Measurements from ENCODE around the gene KCNB1.

Gene KCNB1

DNA sequence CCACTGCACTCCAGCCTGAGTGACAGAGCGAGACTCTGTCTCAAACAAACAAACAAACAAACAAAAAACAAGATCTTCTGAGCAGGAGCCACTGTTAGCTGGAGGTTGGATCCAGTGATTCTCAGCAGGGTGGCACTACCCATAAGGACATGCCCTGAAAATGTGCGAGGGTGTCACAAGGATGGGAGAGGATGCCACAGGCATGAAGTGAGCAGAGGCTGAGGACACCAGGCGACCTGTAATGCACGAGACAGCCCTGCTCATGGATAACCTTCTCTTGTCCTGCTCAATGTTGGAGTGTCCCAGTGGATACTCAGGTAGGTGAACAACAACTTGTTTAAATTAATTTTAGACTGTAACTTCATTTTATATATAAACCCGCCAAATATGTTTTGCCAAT, 76.8 kb downstream of the KCNB1 start:
- no peak for FAIRE-seq

DNA sequence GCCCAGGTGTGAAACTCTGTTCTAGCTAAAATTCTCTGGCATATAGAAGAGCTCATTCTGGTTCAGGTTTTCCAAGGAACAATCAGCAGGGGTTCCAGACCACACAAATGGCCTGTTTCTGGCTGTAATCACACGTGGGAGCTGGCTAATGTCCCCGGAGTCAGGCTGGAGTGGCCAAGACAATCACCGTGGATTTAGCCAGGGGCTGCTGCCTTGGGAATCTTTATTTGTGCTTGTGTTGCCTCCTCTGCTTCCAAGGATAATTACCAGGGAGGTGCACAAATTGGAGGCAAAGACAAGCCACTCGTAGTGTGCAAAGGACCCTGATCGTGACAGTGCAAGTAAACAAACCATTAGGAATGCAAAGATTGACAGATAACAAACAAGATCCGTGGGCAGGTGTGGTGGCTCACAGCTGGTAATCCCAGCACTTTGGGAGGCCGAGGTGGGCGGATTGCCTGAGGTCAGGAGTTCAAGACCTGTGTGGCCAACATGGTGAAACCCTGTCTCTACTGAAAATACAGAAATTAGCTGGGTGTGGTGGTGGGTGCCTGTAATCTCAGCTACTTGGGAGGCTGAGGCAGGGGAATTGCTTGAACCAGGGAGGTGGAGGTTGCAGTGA, 77.3 kb downstream of the KCNB1 start:
- no peak for FAIRE-seq

DNA sequence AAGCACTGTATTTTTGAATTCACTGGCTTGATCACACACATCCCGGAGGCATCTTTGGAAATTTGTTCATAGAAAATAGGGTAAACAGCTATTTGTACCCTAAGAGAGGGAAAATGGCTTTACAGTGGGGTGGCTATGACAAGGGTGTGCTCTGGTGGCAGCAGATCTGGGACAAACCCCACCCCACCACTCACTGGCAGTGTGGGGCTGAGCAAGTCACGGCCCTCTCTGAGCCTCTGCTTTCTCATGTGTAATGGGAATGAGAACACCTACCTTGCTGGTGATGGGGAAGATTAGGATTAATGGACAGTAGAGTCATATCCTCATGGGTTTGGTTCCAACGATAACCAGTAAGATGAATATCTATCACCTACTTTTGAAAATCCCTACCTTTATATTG, 78.0 kb downstream of the KCNB1 start:
- FAIRE-seq: no peak

DNA sequence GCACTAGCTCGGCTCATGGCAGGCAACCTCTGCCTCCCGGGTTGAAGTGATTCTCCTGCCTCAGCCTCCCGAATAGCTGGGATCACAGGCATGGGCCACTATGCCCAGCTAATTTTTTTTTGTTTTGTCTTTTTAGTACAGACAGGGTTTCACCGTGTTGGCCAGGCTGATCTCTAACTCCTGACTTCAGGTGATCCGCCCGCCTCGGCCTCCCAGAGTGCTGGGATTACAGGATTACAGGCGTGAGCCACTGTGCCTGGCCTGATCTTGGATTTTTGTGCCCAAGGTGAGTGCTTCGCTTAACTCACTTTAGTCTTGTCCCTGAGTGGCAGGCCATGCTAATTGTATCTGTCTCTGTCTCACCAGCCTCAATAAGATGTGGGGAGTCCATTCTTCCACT, 78.6 kb downstream of the KCNB1 start:
- no peak for FAIRE-seq

DNA sequence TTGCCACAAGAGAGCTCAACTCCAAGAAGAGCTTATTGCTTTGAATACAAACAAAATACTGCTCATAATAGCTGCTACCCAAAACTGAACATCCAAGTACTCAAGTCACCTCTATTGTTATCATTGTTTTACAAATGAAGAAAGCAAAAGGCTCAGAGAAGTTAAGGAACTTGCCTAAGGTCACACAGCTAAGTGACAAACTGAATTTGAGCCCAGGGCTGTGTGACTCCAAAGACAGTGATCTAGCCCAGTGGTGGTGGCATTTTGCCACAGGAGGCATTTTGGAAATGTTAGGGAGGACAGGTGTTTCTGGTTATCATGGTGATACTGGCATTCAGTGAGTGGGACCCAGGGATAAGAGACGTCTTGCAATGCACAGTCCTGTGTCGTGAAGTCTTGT, 79.5 kb downstream of the KCNB1 start:
- FAIRE-seq: no peak

DNA sequence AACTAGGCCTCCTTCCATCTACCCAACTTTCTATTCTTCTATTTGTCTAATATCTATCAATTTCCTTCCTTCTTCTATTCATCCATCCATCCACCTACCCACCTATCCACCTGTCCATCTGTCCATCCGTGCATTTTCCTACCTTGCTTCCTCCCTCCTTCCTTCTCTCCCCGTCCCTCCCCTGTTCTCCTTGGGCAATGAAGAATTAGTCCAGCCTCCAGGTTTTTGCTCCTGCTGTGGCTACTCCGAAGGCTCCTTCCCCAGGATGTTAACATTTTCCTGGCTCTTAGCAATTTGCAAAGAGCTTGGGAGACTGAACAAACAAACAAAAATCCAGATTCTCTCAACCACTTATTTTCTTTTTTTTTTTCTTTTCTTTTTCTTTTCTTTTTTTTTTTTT, 81.6 kb downstream of the KCNB1 start:
- no peak for FAIRE-seq

DNA sequence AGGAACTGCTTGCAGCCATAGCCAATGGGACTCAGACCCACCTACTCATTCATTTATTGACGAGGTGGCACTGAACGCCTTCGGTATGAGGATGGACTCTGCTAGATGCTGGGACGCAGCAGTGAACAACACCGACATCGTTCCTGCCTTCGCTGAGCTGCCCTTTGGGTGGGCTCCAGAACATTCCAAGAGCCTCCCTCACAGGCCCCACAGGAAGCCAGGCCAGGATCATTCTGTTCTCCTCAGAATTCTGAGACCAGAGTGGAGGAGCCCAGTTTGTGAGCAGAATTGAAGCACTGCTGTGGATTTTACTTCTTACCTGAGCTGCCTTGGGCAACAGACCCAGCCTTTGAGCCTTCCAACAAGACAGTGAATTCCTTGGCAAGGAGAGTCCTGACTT, 82.1 kb downstream of the KCNB1 start:
- FAIRE-seq: no peak

DNA sequence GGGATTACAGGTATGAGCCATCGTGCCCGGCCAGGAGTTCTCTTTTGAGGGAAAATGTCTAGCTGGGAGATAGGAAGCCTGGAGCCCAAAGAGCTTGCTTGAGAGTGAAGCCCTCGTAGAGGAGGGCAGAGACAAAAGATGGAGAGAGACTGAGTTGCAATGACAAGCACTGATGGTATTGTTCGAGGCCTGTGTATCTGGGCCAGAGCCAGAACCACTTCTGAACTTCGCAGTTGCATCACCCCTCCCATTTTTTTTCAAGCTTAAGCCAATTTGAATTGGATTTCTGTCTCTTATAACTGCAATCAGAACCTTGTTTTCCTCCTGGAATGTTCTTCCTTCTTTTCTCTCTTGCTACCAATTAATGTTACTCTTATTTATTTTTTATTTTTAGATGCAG, 83.1 kb downstream of the KCNB1 start:
- no peak for FAIRE-seq

DNA sequence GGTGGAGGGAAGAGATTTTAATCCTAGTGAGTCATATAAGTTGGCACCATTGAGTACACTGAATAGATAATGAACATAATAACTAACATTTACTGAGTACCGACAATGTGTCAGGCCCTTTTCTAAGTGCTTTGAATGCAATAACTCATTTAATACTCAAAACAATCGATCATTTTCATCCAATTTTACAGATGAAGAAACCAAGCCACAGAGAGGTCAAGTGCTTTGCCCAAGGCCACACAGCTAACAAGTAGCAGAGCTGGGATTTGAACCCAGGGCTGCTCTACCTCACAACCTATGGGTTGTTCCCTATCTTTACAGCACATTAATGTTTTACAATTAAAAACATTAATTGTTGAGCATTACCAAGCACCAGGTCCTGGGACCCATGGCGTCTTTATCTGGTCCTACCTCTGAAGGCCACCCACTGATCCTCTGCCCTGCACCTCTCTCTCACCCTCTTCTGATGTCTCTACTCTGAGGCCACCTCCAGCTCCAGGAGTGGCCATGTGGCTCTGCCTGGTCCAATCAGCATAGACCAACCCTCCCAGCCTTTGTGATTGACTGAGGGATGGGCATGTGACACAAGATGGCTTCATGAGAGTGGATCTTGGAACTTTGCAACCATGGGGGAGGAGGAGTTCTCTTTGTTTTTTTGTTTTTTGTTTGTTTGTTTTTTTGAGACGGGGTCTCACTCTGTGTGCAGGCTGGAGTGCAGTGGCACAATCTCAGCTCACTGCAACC, 83.9 kb downstream of the KCNB1 start:
- no peak for FAIRE-seq

DNA sequence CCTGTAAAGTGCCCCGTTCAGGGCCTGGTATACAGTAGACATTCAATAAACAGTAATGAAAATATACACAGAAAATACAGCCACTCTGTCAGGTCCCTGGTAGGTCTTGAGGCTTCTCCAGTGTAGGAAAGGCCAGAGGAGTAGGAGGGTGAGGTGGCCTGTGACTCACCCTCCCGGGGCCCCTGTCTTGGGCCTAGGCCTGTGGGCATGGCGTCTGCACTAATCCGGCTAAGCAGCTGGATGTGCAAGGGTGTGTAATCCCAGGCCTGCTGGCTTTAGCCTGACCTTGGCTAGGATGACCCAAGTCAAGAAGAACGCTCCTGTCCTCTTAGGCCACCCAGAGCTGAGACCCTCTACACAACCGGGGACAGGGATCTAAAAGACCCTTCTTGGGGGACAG, 84.9 kb downstream of the KCNB1 start:
- no peak for FAIRE-seq

DNA sequence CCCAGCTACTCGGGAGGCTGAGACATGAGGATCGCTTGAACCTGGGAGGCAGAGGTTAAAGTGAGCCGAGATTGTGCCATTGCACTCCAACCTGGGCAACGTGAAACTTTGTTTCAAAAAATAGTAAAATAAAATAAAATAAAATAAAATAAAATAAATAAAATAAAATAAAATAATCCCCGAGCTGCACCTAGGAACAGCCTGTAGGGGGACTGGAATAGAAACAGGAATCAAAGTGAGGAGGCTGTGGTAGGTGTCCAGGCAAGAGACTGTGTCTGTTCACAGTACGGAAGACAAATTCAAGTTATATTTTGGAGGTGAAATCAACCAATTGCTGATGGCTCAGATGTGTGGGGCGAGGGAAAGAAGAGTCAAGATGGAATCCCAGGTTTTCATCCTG, 86.2 kb downstream of the KCNB1 start:
- no peak for FAIRE-seq

DNA sequence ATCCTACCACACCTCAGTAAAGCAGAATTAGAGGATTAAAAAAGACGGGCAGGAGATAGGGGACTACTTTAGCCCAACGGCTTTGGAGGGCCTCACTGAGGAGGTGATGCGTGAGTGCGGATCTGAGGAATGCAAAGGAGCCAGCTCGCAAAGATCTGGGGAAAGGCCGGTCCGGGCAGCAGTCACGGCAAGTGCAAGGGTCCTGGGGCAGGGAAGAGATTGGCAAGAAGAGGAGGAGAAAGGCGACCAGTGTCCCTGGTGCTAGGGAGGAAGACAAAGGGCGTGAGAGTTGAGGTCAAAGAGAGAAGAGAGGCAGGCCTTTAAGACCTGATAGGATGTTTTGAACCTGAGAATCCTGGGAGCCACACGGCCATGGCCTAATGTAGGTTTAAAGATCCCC, 86.8 kb downstream of the KCNB1 start:
- no peak for FAIRE-seq

DNA sequence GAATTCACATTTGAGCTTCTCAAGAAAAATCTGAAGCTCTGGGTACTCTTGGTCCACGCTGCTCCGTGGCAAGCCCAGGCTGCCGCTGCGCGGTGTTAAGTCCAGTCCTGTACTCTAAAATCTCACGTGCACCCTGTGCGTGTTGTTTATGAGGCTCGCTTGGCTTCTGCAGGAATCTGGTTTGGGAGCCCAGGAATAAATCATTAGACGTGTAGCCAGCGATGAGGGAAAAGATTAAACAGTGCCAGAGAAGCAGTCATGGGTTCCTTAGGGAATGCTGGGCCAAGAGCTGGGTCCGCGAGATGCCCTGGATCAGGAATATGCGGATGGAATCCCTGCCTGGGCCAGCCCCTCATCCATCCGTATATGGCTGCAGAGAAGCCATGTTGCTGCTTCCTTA, 87.3 kb downstream of the KCNB1 start:
- no peak for FAIRE-seq

DNA sequence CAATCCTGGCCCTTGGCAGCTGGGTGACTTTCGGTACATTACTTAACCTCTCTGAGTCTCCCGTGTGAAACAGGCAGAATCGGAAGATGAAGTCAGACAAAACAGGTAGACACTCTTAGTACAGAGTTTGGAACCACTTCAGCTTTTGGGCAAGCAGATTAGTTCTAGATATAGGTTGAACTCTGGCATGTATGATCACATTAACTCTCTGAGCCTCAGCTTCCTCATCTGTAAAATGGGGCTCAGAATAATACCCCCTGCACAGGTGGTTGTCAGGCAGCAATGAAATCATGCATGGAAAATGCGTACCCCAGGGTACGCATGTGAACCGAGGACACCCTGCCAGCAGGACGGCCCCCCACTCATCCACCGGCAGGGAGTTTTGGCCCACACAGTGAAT, 87.7 kb downstream of the KCNB1 start:
- FAIRE-seq: no peak

DNA sequence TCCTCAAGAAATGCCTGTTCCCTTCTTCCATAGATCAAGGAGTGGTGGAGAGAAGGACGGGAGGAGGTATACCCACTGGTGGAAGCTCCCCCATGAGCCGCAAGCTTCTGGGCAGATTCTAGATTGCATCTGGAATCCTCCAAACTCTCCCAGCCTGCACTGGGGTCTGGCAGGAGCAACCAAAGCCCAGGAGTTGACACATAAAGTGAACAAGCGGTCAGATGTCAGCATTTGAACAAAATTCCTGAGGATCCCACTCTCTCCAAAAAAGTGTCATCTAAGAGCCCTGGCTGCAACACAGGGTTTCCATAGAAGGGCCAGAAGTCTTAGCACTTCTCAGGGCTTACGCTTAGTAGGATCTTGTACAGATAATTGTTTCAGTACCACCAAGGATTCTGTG, 88.2 kb downstream of the KCNB1 start:
- FAIRE-seq: no peak

DNA sequence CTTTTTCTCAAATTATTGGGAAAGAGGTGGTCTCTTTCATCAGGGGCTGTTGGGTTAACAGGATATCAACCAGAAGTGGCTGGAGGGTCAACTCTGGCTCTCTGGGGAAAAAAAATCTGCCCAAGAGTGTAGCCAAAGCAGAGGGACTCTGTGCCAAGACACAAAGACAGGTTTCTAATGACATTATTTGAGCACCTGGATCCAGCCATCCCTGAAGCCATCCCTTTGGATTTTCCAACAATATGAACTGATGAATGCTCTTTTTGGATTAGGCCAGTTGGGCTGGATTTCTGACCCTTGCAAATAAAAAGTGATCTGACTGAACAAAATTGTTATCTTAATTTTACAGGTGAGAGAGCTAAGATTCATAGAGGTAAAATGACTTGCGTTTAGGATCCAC, 88.7 kb downstream of the KCNB1 start:
- no peak for FAIRE-seq

DNA sequence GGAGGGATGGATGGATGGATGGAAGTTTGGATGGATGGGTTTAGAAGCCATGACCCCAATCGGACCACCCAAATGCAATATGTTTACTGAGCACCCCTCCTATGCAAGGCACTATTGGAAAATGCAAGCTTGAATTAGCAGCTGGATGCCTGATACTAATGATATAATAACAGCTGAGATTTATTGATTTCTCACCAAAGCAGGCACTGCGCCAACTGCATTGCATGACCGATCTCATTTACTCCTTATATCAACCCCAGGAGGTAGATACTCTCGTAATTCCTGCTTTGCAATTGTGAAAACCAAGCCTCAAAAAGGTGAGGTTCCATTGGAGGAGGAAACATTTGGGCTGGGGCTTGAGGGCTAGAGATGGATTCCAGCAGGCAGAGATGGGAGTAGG, 89.7 kb downstream of the KCNB1 start:
- FAIRE-seq: no peak

DNA sequence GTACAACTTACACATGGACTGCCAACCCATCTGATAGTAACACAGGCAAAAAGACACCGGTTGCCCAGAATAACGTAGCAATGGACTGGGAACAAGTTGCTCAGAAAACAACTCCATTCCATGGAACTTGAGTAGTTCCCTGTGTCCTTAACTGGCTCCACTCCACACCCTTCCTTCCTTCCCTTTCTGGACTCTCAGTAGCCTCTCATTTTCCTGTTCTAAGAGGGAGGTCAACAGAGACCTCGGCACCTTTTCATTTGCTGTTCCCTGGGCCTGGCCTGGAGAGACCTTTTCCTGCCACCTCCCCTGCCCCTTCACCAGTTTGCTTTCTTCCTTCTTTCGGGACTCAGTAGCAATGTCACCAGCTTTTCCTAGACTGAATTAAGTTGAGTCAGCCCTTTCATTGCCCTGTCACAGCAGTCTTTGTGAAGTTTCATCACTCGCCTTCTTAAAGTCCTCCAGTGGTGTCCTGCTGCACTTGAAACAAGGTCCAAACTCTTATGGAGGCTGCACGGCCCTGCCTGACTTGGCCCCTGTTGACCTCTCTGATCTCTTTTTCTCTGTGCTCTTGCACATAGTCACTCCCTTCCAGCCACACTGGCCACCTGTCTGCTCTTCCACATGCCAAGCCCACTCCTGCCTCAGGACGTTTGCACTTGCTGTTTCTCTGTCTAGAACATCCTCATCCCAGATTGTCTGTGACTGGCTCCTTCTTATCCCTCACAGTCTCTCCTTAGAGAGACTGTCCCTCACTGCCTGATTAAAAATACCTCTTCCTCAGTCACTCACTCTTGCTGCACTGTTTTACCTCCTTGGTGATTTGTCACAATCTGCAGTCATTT, 90.8 kb downstream of the KCNB1 start:
- no peak for FAIRE-seq

DNA sequence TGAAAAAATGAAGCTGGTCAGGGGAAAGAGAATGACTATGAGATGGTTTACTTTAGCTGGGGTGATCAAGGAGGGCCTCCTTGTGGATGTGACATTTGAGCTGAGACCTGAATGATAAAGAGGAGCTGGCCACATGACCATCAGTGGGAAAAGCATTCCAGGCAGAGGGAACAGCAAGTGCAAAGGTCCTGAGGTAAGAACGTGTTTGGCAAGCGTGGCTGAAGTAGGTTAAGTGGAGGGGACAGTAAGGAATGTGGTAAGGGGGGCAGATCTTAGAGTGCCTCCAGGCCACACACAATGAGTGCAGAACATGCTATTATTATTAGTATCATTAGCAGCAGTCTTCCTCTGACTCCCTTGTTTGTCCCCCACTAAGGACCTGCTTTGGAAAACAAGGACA, 92.6 kb downstream of the KCNB1 start:
- FAIRE-seq: no peak

DNA sequence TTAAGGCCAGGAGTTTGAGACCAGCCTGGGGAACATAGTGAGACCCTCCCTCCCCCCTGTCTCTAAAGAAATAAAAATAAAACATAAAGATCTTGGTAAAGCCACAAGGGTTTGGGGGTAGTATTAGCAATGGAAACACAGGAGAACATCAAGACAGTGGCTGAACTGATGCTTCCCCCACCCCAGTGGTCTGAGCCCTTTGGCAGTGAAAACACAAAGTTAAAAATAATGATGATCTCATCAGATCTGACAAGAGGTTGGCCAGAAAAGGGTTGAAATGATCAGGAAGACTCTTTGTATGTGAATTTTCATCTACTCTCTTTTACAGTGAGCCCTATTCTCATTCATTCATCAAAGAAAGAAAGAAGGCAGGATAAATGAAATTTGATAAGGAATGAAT, 93.7 kb downstream of the KCNB1 start:
- no peak for FAIRE-seq

DNA sequence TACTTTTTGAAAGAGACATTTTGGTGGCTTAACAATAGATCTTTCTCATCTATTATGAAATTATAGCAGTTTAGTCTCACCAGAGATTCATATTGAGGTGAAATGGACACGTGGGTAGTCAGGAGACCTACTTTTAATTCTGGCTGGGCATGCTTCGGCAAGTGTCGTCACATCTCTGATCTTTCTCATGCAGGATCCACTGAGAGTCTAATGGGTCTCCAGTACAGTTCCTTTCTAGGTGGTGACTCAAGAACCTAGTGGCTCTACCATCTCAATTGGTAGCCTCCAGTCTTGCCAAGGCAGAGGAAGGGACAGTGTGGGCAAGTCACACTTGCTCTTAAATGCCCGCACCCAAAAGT, 94.9 kb downstream of the KCNB1 start:
- no peak for FAIRE-seq

DNA sequence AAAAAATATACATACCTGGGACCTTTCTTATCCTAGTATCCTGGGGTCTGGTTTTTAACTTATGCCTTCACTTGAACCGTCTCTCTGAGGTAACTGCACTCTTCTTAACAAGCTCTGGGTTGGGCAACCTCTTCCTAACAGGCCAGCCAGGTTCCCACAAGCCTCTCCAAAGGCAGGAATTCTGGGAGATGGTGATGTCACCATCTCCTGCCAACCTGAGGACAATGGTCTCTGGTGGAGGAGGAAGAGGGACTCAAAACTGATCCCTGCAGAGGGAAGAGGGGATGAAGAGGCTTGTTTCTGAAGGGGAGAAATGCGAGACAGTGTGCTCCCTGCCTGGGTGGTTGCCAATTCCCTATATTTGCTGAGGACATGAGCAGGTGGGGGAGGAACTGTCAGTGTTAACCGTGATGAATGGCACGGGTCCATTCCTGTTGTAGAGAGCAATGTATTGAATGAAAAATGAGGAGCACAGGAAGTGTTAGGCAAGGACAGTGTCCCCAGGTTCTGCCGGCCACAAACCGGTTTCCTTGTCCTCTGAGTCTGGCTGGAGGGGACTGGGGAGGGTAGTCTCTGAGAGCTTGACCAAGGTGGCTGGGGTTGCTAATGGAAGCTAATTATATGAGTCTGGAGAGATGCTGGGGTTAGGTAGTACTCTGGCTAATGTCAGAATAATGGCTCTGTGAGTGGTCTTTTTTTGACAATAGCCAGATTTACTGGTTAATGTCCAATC, 95.5 kb downstream of the KCNB1 start:
- no peak for FAIRE-seq

DNA sequence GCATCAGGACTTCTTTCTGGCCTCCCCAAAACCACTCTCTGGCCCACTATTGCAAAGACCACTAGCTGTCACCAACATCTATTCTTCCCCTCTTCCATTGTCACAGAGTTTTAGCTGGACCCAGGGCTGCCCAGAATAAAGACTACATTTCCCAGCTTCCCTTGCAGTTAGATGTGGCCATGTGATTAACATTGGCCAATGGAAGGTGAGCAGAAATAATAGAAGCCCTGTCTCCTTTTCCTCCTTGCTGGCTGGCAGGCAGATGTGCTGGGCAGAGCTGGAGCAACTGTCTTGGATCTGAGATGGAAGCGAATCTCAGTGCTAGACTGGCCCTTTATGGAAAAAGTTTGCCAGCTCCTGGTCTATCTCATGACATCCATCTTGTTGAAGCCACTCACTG, 97.0 kb downstream of the KCNB1 start:
- FAIRE-seq: no peak

Data from A204.1 (cell line).